A549 treated with DMSO at 1 μM for 4 hours (cell line): Measurements from ENCODE around the gene KCNJ12. TPM values are rescaled to one million over a fixed set of nuclear protein-coding genes. Genes with fewer than 3 reads are reported as not detected.

ENCODE experiments used
- total RNA-seq: library from RNA; stranded (reverse); fragments of 200-300 nt; extraction: Qiagen RNA extraction; gene quantifications from 5 replicates; pipeline ENCODE4 v1.2.3, GENCODE V29; 2022; ENCODE audit warnings: low read depth

The KCNJ12 gene
- 0.90 to 1.2 TPM (median 0.94 TPM) in 5 replicates for total RNA-seq

GRCh38 chr17:21376081-21376758, at the start of gene KCNJ12:
Gene KCNJ12, plus strand, starts transcription at chr17:21376357. Its CDS starts 38,986 bp downstream, at chr17:21415343.

Other genes starting within 250 kb of the KCNJ12 start
- 18.3 to 21.2 TPM (median 19.7 TPM) in 5 replicates for gene DHRS7B, start 249.4 kb upstream of the KCNJ12 start, total RNA-seq
- gene TMEM11, start 162.2 kb upstream of the KCNJ12 start, total RNA-seq: 60.5 to 74.8 TPM (median 68.3 TPM) in 5 replicates
- gene NATD1, start 122.9 kb upstream of the KCNJ12 start, total RNA-seq: 2.6 to 3.8 TPM (median 3.1 TPM) in 5 replicates
- gene MAP2K3, start 91.6 kb upstream of the KCNJ12 start, total RNA-seq: 118 to 197 TPM (median 162 TPM) in 5 replicates